Sigmoid colon (tissue), 7 donors: Measurements from ENCODE around the gene USP25. TPM values are rescaled to one million over a fixed set of nuclear protein-coding genes. Genes with fewer than 3 reads are reported as not detected.

ENCODE experiments used
- DNase-seq: peaks from one replicate; pipeline ENCODE4 v3.0.0-alpha.2; 2019
- H3K27ac ChIP-seq, 4 donors: fragments of 200-600 bp; sonication (generic); one replicate each; pipeline ENCODE4 v1.5.1; 2016 to 2019; ENCODE audit warnings: mild to moderate bottlenecking in 1 of 4
- H3K27me3 ChIP-seq, 3 donors: fragments of 200-600 bp; sonication (generic); one replicate each; pipeline ENCODE4 v1.5.1; 2019; ENCODE audit warnings: mild to moderate bottlenecking in 1 of 3
- H3K36me3 ChIP-seq, 4 donors: fragments of 200-600 bp; sonication (generic); one replicate each; pipeline ENCODE4 v1.5.1; 2016 to 2019
- H3K4me1 ChIP-seq, 4 donors: fragments of 200-600 bp; sonication (generic); one replicate each; pipeline ENCODE4 v1.5.1; 2017 to 2019
- H3K4me3 ChIP-seq, 4 donors: fragments of 200-600 bp; sonication (generic); one replicate each; pipeline ENCODE4 v1.5.1; 2017 to 2019; ENCODE audit warnings: mild to moderate bottlenecking in 2 of 4, moderate library complexity in 1 of 4
- H3K9me3 ChIP-seq, 4 donors: fragments of 200-600 bp in 3 of 4; sonication (generic) in 3 of 4; one replicate each; pipeline versions ENCODE4 v1.5.1 to v1.6.1; 2013 to 2019
- EP300 ChIP-seq, 4 donors: sonication (generic); formaldehyde crosslinking; IDR thresholded peaks; one replicate each; pipeline ENCODE4 v1.6.1; 2017; ENCODE audit warnings: antibody characterized with exemption in 4 of 4
- POLR2A ChIP-seq, 2 donors: fragments of 450-650 bp; IDR thresholded peaks; one replicate each; pipeline ENCODE4 v1.6.1; 2016; ENCODE audit warnings: antibody characterized with exemption in 2 of 2, mild to moderate bottlenecking in 2 of 2, moderate library complexity in 2 of 2
- POLR2AphosphoS5 ChIP-seq, 4 donors: sonication (generic); formaldehyde crosslinking; IDR thresholded peaks; one replicate each; pipeline ENCODE4 v1.6.1; 2017; ENCODE audit warnings: antibody characterized with exemption in 4 of 4
- WGBS, 2 donors: extraction: QIAGEN DNeasy Blood & Tissue Kit; methylation state at CpG; one replicate each; pipeline ENCODE4 v1.1.7; 2013; 5-methylcytosine and 5-hydroxymethylcytosine counted together
- intact Hi-C: fragments of 100-400 bp; cut with DNase I; formaldehyde crosslinking; loops from one replicate; pipeline ENCODE4 v1.15.1; 2023
- polyA plus RNA-seq, 3 donors: library from polyadenylated mRNA; stranded (reverse); fragments of 200-250 nt; gene quantifications; one replicate each; pipeline ENCODE4 v1.2.3, GENCODE V29; 2013
- total RNA-seq, 4 donors: library from RNA; depleted of rRNA; stranded (reverse); fragments of >200 nt; gene quantifications; one replicate each; pipeline ENCODE4 v1.1.0, GENCODE V29; 2016
- TF ChIP-seq, protein P1 (sequence below), 4 experiments: fragments of 450-650 bp in 3 of 4; fragments of 200-600 bp in 1 of 4; IDR thresholded peaks; one replicate each; pipeline ENCODE4 v1.5.1; 2016 to 2019; ENCODE audit warnings: antibody characterized with exemption in 4 of 4, mild to moderate bottlenecking in 3 of 4, moderate library complexity in 2 of 4
- donor health status: healthy with polysubstance abuse.
- donor health status: Bipolar disorder and iron deficiency.
- donor health status: healthy.

The USP25 gene
- total and polyA plus RNA-seq, 7 donors: 10.2 to 54.0 (median 37.9) TPM

GRCh38 chr21:15797577-15798363, 68.0 kb downstream of the USP25 start:
- TF ChIP-seq, protein P1, sequence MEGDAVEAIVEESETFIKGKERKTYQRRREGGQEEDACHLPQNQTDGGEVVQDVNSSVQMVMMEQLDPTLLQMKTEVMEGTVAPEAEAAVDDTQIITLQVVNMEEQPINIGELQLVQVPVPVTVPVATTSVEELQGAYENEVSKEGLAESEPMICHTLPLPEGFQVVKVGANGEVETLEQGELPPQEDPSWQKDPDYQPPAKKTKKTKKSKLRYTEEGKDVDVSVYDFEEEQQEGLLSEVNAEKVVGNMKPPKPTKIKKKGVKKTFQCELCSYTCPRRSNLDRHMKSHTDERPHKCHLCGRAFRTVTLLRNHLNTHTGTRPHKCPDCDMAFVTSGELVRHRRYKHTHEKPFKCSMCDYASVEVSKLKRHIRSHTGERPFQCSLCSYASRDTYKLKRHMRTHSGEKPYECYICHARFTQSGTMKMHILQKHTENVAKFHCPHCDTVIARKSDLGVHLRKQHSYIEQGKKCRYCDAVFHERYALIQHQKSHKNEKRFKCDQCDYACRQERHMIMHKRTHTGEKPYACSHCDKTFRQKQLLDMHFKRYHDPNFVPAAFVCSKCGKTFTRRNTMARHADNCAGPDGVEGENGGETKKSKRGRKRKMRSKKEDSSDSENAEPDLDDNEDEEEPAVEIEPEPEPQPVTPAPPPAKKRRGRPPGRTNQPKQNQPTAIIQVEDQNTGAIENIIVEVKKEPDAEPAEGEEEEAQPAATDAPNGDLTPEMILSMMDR (IDR thresholded peaks at IDR 0.05): no peak
- no peak for TF ChIP-seq POLR2A (IDR thresholded peaks at IDR 0.05)
- TF ChIP-seq POLR2AphosphoS5 (IDR thresholded peaks at IDR 0.05): no peak
- TF ChIP-seq EP300 (IDR thresholded peaks at IDR 0.05): no peak
- H3K27me3 ChIP-seq: no peaks in the 10 kb centered on the region
- no peaks in the 10 kb centered on the region for H3K36me3 ChIP-seq
- peaks cover 0 to 6% (median 1%) of the 10 kb centered on the region in 4 donors for H3K4me1 ChIP-seq
- 74 to 90% methylated on average over 3 of the region's 3 CpGs for WGBS, 2 donors
- intact Hi-C loops: no loop called here
- H3K27ac ChIP-seq: no peak overlapping the region
- no peak for DNase-seq
- no peaks in the 10 kb centered on the region for H3K9me3 ChIP-seq
- H3K4me3 ChIP-seq: no peak overlapping the region

GRCh38 chr21:15801352-15801863, 71.6 kb downstream of the USP25 start:
- H3K27ac ChIP-seq: no peak overlapping the region
- H3K4me1 ChIP-seq: peaks cover 0 to 6% (median 0%) of the 10 kb centered on the region in 4 donors
- TF ChIP-seq POLR2AphosphoS5 (IDR thresholded peaks at IDR 0.05) (no peak), EP300 (IDR thresholded peaks at IDR 0.05) (no peak), POLR2A (IDR thresholded peaks at IDR 0.05) (no peak)
- TF ChIP-seq, protein P1 (IDR thresholded peaks at IDR 0.05): no peak
- H3K4me3 ChIP-seq: no peak overlapping the region
- H3K27me3 ChIP-seq: no peaks in the 10 kb centered on the region
- H3K9me3 ChIP-seq: no peaks in the 10 kb centered on the region
- no peak for DNase-seq
- 99 to 100% methylated on average over 3 of the region's 3 CpGs for WGBS, 2 donors
- H3K36me3 ChIP-seq: no peaks in the 10 kb centered on the region
- intact Hi-C loops: no loop called here

DNA sequence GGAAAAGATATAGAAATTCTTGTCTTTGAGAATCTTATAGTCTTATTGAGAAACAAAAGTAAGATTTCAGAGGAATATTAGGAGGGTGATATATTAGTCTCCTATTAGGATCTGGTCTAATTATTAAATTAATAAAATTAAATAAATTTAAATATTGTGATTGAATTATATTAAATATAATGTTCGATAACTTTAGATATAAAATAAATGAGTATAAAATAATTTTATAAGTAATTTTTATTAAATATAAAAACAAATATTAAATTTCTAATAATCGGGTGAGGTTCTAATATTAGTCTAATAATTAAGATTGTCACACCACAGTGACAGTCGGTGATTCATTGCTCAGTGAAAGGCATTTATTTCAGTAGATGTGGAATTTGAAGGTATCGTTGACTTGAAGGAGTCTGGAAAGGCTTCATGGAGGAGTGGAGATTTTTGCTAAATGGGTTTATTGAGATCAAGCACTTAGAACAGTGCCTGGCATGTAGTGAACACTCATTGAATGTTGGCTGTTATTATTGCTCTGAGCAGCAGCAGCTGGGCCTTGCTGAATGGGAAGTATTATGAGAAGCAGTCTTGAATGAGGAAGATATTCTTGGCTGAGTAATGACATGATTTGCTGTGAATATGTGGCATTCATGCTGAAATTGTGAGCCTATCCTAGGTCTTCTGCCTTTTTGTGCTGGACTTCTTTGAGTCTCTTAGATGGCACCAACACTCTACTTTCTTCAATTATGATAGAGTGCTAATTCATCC, 74.6 kb downstream of the USP25 start:
- H3K27me3 ChIP-seq: no peaks in the 10 kb centered on the region
- intact Hi-C loops: no loop called here
- TF ChIP-seq POLR2AphosphoS5 (IDR thresholded peaks at IDR 0.05) (no peak), EP300 (IDR thresholded peaks at IDR 0.05) (no peak)
- H3K4me1 ChIP-seq: no peaks in the 10 kb centered on the region
- 93 to 96% methylated on average over 4 of the region's 4 CpGs for whole genome bisulfite sequencing, 2 donors
- H3K9me3 ChIP-seq: no peaks in the 10 kb centered on the region
- DNase-seq: no peak
- H3K4me3 ChIP-seq: no peak overlapping the region
- no peaks in the 10 kb centered on the region for H3K36me3 ChIP-seq
- H3K27ac ChIP-seq: no peak overlapping the region

- WGBS, 2 donors: 91 to 97% methylated on average over 7 of the region's 7 CpGs
- Histone ChIP-seq H3K36me3 (peaks cover 0 to 4% (median 0%) of the 10 kb centered on the region in 4 donors), H3K27ac (no peak overlapping the region), H3K9me3 (no peaks in the 10 kb centered on the region), H3K4me3 (no peak overlapping the region), H3K4me1 (no peaks in the 10 kb centered on the region), H3K27me3 (no peaks in the 10 kb centered on the region)
- TF ChIP-seq POLR2A (IDR thresholded peaks at IDR 0.05): no peak
- TF ChIP-seq POLR2AphosphoS5 (IDR thresholded peaks at IDR 0.05): no peak
- TF ChIP-seq, protein P1 (IDR thresholded peaks at IDR 0.05): no peak
- no peak for TF ChIP-seq EP300 (IDR thresholded peaks at IDR 0.05)
- no peak for DNase-seq
- intact Hi-C loops: no loop called here
Measured at GRCh38 chr21:15809065-15809464, 79.3 kb downstream of the USP25 start.

DNA sequence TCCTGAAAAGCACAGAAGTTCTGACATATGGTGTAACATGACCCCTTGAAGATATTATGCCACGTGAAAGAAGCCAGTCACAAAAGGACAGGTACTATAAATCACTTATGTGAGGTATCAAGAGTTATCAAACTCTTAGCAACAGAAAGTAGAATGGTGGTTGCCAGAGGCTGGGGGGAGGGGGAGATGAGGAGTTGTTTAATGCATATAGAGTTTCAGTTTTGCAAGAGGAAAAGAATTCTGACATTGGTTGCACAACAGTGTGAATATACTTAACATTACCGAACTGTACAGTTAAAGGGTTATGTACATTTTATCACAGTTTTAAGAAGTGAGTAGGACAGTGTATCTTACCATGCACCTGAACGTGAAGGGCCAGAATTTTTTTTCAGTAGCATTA, 80.0 kb downstream of the USP25 start:
- no peak overlapping the region for H3K27ac ChIP-seq
- H3K27me3 ChIP-seq: no peaks in the 10 kb centered on the region
- no peaks in the 10 kb centered on the region for H3K4me1 ChIP-seq
- DNase-seq: no peak
- WGBS, 2 donors: 79 to 83% methylated on average over 3 of the region's 3 CpGs
- H3K36me3 ChIP-seq: peaks cover 0 to 4% (median 0%) of the 10 kb centered on the region in 4 donors
- TF ChIP-seq POLR2AphosphoS5 (IDR thresholded peaks at IDR 0.05): no peak
- TF ChIP-seq POLR2A (IDR thresholded peaks at IDR 0.05): no peak
- no peak for TF ChIP-seq EP300 (IDR thresholded peaks at IDR 0.05)
- TF ChIP-seq, protein P1 (IDR thresholded peaks at IDR 0.05): no peak
- H3K9me3 ChIP-seq: no peaks in the 10 kb centered on the region
- no peak overlapping the region for H3K4me3 ChIP-seq
- intact Hi-C loops: no loop called here
